ENCODE results near the gene LBHD1.
"Not testable (repeated sequence)": the region's sequence is repeated elsewhere in the genome, so short reads cannot be mapped to it uniquely, and the experiment has no call there.

Gene LBHD1

DNA sequence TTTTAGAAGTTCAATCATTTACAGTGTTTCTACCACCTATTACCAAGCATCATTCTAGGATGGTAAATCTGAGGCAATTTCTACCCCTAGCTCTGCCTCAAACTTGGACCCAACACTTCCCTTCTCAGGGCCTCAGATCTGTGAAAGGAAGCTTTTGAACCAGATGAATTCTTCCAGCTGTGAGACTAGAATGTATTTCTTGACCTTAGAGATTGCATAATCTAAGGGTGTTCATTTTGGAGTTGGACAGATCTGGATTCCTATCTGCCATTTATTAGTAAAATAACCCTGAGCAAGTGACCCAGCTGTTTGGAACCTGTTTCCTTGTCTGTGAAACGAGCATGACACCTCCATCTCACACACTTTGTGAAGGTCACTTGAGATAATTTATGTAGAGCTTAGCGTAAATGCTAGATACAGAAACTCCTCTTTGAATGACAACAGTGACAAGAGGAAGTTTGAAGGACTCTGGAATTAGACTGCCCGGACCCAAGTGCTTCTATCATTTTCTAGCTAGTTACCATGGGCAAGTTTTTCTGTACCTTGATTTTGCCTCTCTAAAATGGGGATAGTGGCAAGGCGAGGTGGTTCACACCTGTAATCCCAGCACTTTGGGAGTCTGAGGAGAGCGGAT, 15.2 kb downstream of the LBHD1 start:
- DNase-seq: no peak

DNA sequence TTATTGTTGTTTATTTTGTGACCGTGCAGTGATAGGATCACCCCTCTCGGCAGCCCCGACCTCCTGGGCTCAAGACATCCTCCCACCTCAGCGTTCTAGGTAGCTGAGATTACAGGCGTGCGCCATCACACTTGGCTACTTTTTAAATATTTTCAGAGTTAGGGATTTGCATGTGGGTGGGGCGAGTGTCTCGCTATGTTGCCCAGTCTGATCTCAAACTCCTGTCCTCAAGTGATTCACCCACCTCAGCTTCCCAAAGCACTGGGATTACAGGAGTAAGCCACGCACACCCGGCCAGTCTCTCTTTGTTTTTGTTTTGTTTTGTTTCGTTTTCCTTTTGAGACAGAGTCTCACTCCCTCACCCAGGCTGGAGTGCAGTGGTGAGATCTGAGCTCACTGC, 17.8 kb downstream of the LBHD1 start:
- no peak for DNase-seq

DNA sequence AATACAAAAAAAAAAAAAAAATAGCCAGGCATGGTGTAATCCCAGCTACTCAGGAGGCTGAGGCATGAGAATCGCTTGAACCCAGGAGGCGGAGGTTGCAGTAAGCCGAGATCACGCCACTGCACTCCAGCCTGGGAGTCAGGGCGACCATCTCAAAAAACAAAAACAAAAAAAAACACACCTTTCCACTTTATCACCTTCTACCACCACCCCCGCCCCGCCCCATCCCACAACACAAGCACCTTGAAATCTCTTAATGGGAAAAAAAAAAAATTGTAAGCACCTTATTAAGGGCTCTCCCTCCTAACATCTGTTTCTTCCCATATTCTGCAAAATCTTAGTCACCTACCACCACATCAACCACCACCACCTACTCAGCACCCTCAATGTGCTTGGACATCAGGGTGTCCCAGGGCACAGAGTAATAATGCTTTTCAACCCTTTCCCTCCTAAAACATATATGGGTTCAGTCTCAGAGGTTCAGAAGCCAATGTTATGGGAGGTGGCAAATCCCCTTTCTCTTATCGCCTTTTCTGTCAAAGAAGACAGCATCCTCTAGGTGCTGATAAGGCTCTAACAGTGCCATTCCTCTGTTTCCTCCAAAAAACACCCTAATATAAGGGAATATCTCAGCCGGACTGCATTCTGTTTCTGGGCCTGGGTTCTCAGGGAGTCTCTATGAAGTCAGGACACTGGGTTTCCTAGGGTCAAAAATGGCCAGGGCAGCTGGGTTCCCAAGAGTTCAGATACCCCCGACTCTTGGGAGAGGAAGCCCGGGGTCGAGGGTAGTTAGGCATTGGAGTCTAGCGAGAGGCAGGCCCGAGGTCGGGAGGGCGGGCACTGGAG, 19.7 kb downstream of the LBHD1 start:
- DNase-seq: no peak

DNA sequence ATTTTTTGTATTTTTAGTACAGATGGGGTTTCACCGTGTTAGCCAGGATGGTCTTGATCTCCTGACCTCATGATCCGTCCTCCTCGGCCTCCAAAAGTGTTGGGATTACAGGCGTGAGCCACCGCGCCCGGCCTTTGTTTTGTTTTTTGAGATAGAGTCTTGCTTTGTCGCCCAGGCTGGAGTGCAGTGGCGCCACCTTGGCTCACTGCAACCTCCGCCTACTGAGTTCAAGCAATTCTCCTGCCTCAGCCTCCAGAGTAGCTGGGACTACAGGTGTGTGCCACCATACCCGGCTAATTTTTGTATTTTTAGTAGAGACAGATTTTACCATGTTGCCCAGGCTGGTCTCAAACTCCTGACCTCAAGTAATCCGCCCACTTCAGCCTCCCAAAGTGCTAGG, 21.8 kb downstream of the LBHD1 start:
- DNase-seq: not testable (repeated sequence)

DNA sequence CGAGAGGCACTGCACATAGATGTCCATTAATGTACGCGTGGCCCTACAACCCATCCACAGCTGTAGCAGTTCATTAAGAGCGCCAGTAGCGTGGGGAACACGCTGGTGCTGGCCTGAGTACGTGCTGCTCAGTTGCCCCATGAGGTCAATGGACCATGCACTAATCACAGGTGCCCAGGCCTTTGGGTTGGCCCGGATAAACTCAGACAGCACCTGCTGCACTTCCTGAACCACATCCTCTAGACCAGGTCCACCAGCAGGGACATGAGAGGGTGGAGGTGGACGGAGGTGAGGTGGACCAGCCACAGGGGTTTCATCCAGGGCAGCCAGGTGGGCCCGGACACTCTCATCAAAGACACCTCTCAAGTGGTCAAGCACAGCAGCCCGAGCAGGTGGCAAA, 22.6 kb downstream of the LBHD1 start:
- DNase-seq: no peak

DNA sequence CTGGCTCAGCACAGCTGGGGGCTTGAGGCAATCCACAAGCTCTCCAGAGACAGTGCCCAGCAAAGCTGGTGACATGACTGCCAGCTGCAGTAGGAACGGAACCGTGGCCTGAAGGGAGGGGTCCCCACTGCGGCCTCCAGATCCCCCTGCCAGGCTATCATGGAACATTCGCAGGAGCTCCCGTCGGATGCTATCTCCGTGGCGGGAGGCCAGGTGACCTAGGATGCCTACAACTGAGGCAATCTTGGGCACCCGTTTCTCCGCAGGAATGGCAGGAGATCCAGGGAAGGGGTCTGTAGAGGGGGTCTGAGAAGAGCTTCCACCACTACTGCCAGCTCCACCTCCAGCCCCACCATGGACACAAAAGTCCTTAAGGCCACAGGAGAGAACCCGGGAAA, 23.1 kb downstream of the LBHD1 start:
- DNase-seq: no peak

DNA sequence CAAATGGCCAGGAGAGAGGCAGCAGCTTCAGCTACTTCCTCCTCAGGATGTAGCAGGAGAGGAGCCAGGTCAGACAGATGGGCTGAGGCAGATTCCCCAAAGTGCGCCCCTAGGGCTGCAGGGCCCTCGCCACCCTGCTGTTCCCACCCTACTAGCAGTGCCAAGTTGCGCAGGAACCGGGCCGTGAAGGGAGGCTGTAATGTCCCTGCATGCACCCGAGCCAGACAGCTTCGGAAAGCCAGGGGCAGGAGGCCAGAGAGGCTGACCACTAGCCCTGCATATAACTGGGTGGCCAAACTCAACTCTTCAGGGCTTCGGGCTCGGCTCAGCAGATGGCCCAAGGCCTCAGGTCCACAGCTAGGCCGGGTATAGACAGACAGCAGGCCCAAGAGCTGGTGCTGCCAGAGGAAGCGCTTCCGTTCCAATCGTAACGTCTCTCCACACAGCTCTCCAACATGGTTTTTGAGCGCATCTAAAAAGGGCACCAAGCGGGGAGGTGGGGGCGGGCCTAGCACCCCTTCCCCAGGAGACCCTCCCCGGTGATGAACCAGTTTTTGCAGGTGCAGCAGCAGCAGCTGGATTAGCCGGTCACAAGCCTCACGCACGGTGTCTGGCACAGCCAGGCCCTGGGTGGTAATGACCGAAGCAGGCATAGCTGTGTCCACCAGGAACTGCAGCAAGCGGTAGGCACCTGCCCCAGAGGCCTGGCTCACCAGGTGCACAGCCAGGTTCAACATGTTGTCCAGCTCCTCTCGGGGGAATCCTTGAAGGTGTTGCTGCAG, 23.7 kb downstream of the LBHD1 start:
- DNase-seq: no peak

DNA sequence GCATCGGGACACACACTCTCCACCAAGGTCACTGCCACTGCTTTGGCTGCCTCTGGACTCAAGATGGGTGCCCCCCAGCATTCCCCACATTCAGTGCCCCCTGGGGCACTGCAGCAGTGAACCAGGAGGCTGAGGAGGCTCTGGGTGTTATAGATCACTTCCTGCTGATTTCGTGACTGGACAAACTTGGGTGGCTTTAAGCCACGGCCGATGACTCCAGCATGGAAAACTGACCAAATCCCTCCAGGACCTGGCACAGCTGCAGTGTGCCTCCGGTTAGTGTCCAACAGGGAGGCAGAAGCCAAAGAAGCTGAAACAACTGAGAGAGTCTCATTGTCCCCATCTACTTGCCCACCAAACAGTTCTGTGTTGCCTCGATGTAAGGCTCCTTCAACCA, 24.5 kb downstream of the LBHD1 start:
- no peak for DNase-seq

DNA sequence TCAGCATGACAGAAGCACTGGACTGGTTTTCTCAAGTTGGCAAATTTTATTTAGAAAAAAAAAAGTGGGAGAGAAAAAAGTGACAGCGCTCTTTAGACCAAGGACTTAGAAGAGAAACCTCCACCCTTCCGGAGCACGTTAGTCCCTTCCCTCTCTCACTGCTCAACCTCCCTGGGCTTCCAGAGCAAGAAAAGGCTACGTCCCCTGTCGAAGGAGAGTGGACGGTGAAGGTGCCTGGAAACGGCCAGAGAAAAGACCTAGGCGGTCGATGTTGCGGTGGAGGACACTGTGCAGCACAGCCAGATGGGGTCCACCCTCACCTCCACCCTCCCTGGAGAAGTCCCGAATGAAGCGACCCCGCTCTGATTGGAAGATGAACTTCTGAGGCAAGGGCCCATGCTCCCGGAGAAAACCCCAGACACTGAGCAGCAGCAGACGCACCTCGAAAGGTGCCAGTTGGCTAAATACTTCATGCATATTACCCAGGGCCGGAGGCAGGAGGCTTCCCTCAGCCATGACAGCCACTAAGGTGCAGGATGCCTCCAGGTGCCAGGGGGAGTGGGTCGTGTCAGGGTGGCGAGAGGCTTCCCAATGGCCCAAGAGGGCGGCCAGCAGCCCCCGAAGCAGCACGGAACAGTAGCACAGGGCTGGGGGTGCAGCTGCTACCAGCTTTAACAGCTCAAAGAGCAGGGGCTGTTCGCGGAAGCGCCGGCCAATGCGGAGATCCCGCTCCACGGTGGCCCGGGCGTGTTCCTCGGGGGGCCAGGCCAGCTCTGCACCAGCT, 25.1 kb downstream of the LBHD1 start:
- DNase-seq: no peak

DNA sequence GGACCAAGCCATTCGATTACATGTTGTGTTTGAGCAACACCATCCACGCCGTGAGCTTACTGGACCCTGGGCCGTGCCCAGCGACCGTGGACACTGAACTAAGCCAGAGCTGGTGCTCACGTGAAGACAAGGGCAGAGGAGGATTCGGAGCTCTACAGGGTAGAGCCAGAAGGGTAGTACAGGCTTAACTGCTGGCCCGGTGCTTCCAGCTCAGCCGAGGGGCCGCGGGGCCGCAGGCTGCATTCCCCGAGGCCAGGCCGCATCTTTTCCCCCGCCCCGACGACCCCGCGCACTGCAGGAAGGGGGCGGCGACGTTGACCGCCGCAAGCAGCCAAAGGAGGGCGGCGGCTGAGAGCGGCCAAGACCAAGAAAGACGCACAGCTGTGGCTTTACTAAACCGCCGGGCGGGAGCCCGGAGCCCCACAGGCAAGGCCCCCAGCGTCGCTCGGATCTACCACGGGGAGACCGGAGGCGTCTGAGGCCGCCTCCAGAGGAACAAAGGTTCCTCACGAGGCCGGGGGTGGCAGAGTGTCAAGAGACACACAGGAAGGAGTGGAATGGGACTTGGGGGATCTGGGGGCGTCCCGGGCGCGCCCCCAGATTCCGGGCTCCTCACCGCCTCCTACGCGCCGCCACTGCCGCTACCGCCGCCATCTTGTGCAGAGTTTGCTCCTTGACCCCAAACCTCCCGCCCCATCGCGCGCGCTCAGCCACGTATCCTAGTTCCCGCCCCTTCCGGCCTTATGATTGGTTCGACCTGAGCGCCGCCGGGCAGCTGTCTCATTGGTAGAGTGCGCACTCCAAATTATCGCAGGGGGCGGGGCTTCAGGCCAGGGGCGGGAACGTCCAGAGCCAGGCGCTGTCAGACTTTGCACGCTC, 25.9 kb downstream of the LBHD1 start, which contains the start of gene GANAB:
Gene GANAB (minus strand): TSS at position 668 of the 879 bp plus-strand sequence. CDS start 14 bp downstream, at position 654.
- peak; percentile 99 for DNase-seq

DNA sequence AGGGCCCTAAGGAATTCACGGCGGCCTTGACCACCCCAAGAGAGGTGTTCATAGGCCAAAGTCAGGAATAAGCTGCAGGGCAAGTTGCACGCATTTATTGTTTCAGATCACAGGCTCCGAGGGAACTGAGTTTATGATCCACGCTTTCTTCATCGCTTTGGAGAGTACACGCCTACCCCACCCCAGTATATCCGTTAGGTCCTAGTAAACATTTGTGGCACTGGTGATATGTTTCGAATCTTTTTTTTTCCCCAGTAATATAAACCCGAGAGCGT, 26.5 kb downstream of the LBHD1 start:
- no peak for DNase-seq

DNA sequence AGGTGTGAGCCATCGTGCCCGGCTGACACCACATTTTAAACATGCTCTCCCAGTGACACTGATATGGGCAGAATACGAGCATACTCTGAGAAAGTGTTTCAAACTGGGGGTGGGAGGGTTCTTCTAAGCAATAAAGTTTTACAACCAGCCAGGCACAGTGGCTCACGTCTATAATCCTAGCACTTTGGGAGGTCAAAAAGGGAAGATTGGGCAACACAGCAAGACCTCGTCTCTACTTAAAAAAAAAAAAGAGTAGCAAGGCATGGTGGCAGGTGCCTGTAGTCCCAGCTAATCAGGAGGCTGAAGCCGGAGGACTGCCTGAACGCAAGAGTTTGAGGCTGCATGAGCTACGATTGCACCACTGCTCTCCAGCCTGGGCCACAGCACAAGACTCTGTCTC, 27.8 kb downstream of the LBHD1 start:
- DNase-seq: no peak

DNA sequence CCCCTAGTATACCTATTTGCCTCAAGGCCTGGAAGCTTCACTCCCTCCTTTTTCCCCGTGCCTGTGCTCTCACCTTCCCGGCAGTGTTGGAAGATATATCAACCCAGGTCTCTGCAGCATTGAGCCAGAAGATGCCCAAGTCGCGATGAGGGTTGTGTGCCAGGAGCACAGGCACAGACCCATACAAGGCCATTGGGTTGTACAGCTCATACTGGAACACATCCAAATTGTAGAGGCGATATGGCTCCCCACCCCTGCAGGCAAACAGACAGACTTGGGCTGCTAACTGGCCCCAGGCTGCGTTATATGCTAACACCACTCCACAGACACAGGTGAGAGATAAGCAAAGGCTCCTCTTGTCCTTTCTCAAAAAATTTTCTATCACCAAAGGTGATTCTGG, 39.6 kb downstream of the LBHD1 start:
- no peak for DNase-seq

DNA sequence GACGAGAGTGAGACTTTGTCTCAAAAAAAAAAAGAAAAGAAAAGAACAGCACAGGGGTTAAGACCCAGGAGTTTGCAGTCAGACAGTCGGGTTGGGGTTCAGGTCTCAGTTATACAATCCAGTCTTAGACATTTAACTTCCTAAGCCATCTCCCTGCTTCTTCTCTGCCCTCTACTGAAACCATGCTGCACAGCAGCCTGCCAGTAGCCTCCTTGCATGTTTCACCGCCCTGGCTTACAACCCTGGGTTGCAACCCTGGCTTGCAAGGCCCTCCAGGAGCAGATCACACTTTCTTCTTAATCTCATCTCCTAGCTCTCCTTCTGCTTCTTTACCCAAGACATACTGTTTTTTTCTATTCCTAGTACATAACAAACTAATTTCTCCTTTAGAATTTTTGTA, 44.4 kb downstream of the LBHD1 start:
- no peak for DNase-seq

DNA sequence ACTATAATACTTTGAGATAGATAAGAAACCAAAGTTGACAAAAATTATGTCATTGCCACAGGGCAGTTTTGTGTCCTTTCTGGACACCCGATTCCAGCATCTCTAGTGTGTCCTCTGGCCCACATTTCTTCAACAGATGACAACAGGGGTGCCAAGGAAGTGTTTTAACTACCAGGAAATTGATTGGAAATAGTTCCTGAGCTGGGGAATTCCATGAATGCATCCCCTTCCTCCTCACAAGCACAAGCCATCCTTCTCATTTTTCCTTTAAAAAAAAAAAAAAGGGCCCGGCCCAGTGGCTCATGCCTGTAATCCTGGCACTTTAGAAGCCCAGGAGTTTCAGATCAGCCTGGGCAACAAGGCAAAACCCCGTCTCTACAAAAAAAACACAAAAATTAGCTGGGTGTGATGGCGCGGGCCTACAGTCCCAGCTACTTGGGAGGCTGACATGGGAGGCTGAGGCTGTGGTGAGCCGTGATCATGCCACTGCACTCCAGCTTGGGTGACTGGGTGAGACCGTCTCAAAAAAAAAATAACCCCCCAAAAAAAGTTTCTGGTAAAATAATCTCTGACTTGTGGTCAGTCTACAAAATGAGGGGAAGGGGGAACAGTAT, 49.5 kb downstream of the LBHD1 start:
- DNase-seq: no peak

DNA sequence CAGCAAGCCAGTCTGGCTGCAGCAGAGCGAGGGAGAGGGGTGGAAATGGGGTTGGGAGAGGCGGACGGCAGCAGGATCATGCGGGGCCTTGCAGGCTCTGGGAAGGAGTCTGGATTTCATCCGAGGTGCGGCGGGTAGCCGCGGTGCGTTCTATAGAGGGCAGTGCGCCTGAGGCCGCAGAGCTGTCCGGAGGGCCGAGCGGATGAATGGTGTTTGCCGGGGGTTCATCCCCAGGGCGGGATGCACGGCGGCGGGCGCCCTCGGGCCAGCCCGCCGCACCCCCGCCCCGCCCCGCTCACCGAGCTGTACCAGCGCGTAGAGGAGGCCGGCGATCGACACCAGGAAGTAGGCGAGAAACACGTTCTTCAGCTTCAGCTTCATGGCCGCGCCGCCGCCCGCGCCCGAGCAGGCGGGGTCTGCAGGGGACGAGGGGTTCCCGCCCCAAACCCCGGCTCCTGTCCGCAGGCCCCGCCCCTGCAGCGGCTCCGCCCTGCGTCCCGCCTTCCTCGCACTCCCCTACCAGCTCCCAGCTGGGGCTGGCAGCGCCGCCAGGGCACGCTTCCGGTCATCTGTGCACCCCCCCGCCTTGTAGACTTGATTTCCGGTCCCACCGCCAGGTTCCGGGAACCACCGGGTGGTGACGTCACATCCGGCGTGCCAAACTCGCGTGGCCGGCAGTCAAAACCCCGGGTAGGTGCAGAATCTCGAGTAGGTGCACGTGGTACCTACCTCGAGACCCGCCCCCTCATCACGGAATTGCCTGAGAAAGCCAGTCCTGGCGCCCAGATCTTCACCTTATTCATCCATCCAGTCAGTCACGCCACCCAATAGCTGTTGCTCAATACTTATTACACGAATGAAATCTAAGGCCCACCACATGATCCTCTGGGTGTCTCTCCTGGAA, 50.2 kb downstream of the LBHD1 start, which contains the start of gene B3GAT3:
Gene B3GAT3 (minus strand): TSS at position 420 of the 904 bp plus-strand sequence. CDS start 39 bp downstream, at position 381.
- peak; percentile 96 for DNase-seq

DNA sequence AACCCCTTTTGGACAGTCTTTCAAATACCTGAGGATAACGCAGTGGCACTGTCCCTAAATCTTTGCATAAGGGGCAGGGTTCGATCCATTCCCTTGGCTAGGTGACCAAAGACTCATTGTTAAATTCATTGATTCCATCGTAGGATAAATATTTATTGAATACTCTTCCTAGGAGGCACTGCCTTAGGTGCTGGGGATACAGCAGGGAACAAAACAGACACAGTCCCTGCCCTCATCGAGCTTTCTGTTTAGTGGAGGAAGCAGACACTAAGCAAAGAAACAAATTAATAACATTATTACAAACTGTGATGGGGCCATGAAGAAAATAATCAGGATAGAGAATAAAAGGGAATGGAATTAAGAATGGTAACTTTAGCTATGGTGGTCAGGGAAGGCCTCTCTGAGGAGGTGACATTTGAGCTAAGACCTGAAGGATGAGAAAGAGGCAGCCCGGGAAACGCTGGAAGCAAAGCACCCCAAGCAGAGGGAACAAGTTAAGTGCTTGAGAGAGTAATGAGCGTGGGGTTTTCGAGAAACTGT, 51.0 kb downstream of the LBHD1 start:
- no peak for DNase-seq

DNA sequence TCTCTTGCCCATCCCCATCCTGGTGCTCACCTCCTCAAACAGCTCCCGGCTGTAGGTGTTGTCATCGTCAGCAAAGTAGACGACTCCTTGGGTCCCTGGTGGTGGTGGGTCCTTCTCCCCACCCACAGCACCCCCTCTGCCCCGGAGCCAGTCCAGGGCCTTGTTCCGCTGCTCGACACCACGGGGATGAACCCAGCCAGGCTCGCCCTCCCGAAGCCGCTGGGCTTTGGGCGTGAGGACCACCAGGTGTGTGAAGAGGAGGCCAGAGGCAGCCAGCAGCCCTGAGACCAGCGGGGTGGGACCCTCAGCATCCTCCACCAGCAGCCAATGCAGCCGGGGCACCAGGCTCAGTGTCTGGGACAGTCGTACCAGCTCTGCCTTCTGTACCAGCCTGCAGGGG, 55.1 kb downstream of the LBHD1 start:
- DNase-seq: not testable (repeated sequence)

DNA sequence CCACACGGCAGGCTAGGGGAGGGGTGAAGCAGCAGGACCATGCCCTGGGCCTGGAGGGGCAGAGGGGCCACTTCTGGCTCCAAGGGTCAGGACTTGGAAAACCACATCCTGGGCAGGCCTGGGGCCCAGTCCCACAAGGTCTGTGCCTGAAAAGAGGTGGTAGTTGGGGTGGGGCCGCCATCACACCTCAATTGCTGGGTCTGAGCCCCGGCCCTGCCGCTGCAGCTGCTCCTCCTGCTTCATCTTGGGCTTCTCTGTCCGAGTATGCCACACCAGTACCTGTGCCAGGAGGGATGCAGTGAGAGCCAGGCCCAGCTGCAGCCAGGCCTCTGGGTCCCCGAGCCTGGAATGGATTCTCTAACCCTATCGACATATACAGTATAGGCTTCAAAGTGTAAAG, 56.5 kb downstream of the LBHD1 start:
- DNase-seq: no peak

DNA sequence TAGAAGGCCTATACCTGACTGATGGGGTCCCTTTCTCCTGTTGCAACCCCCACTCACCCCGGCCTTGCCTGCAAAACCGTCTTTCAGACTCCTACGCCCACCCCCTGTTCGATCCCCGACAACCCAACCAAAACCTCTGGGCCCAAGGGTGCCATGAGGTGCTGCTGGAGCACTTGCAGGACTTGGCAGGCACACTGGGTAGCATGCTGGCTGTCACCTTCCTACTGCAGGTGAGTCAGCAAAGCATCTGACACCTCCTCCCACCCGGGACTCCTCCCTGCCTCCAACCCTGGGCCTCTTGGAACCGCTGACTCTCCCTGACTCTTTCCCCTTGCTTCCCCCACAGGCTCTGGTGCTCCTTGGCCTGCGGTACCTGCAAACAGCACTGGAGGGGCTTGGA, 57.8 kb downstream of the LBHD1 start:
- DNase-seq: no peak
